Mesenteric fat pad (tissue), 1 donor: Measurements from ENCODE around the gene PHF20. TPM values are rescaled to one million over a fixed set of nuclear protein-coding genes. Genes with fewer than 3 reads are reported as not detected.
"Not testable (repeated sequence)": the region's sequence is repeated elsewhere in the genome, so short reads cannot be mapped to it uniquely, and the experiment has no call there.

Experiments
- DNase-seq: peaks from one replicate; pipeline ENCODE4 v3.0.0-alpha.2; 2020; ENCODE audit warnings: low spot score
- total RNA-seq: library from RNA; stranded (reverse); fragmentation: NEBNext Ultra II Directional; extraction: Animal tissue kit (Norgen Biotek cat#: 25700); gene quantifications from one replicate; pipeline ENCODE4 v1.2.1, GENCODE V29; 2021
- donor health status: DM: yes; HTN: yes; CAD: no.

PHF20 gene
- total RNA-seq, 1 donor from 2014 or later: 59.8 TPM

- DNase-seq: no peak
Measured at GRCh38 chr20:35883336-35883777, 111.5 kb downstream of the PHF20 start.

DNA sequence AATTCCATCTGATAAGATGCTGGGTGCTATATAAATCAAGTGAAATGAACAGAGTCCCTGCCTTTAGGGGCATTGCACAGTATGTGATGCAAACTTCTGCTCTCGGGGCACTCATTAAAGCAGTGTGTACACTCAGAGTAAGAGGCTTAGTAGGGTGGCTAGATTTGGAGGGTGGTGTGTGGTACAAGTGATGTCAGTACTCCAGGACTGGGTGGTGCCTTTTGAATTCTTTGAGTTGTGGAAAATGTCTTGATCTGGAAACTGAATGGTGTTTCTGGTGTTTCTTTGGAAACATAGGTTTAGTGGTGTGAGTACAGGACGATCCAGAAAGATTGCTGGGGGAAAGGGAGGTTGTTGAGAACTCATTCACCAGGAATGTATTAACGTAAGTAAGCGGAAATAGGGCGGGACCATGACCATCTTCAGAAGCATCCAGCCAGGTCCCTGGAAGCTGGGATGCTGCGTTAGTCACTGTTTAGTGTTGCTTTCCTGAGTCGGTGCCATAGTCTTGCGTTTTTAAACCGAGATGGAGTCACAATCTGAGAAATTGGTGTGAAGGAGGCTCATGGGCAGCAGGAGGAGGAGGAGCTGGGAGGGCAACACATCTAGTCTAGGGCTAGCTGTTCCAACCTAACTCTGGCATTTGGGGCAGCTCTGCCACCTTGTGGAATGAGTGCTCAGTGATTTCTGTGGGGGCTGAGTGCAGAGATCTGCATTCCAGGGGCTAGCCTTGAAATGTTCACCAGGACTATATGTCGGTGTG lies 112.1 kb downstream of the PHF20 start:
- no peak for DNase-seq

DNA sequence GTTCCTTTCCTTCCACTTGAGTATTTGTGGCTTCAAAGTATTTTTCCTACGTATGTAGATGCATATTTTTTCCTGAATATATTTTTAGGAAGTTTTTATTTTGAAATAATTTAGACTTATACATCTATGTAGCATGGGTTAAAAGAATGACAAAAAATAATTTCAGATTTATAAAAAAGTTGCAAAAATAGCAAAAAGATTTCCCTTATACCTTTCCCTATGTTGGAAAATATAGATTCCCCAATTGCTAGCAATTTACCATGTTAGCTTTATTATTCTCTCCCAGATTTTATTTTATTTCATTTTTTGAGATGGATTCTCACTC lies 112.7 kb downstream of the PHF20 start:
- no peak for DNase-seq

GRCh38 chr20:35885212-35885611 lies 113.4 kb downstream of the PHF20 start:
- no peak for DNase-seq

GRCh38 chr20:35886537-35886936 lies 114.7 kb downstream of the PHF20 start:
- DNase-seq: no peak

DNA sequence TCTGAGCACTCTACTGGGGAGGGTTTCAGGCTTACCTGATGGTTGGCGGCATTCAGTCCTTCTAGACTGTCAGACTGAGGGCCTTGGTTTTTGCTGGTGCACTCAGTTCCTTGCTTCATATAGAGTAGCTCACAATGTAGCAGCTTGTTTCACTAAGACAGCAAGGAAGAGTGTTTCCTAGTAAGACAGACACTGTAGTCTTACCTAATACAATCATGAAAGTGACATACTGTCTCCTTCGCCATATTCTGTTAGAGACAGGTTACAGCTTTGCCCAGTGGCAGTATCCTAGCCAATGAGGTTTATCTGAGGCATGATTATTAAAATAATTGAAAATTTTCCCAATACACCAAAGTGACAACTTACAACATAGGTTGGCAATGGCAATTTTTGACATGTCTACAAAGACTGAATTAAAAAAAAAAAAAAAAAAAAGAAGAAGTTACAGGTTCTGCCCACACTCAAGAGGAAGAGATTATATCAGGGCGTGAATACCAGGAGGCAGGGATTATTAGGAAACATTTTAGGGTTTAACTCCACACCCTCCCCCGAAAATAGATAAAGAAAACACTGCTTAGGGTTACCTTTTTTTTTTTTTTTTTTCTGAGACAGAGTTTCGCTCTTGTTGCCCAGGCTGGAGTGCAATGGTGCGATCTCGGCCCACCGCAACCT lies 115.7 kb downstream of the PHF20 start:
- no peak for DNase-seq

DNA sequence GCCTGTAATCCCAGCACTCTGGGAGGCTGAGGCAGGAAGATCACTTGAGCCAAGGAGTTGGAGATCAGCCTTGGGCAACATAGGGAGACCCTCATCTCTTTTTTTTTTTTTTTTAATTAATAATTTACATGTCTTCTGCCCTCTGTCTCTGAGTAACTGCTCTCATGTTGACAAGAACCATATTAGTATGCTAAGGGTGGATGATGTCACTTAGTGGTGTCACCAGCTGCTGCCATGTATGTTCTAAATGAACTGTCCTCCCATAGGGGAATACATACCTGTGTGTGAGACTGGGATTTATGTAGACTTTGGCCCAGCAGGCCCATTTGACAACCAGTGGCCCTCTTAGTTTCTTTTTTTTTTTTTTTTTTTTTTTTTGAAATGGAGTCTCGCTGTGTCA lies 116.8 kb downstream of the PHF20 start:
- DNase-seq: no peak

- no peak for DNase-seq
Measured at GRCh38 chr20:35891375-35891774, 119.6 kb downstream of the PHF20 start.

- no peak for DNase-seq
Measured at GRCh38 chr20:35892871-35893270, 121.1 kb downstream of the PHF20 start.

GRCh38 chr20:35893942-35894341 lies 122.1 kb downstream of the PHF20 start:
- no peak for DNase-seq

- DNase-seq: not testable (repeated sequence)
Measured at GRCh38 chr20:35895516-35895915, 123.7 kb downstream of the PHF20 start.

GRCh38 chr20:35899064-35899463 lies 127.2 kb downstream of the PHF20 start:
- DNase-seq: no peak

DNA sequence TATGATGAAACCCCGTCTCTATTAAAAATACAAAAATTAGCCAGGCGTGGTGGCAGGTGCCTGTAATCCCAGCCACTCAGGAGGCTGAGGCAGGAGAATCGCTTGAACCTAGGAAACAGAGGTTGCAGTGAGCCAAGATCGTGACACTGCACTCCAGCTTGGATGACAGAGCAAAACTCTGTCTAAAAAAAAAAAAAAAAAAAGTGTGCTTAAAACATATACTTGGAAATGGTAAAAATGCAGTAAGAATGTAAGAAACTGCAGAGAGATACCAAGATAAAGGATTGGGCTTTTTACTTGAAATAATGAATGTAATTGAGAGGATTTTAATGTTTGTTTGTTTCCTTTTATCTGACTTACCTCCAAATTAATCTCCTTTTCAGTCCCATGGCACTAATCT lies 129.4 kb downstream of the PHF20 start:
- not testable (repeated sequence) for DNase-seq

DNA sequence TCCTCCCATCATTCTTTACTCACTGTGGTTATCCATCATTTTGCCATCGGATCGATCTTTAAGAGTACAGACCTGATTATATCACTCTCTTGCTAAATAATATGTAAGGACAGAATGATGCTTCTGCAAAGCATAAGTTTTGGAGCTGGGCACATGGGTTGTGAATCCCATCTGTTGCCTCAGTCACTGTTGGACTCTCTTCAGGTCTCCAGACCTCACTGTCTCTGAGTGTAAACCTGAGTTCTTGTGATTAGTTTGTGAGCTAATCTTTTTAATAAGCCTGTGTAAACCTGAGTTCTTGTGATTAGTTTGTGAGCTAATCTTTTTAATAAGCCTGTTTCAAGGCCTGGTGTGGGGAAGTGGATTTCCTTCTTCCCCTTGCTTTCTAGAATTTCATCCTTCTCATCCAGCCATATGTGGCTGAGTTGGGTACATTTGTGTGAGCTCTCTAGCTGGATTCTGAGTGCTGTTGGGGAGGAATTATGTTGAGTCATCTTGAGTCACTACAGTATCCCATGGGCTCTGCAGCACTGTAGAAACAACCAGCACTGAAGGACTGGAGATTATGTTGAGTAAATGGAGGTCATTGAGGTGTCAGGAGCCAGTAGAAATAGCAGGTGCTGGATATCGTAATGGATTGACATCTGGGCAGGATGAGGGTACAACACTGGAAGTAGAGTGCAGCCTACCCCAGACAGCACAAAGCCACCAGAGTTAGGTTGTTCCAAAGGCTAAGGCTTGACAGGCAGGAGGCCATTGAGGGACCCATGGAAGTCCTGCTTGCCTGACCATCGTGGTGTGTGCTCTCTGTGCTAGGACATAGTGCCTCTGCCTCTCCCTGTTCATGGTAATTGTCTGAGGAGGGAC lies 130.1 kb downstream of the PHF20 start:
- no peak for DNase-seq

- no peak for DNase-seq
Measured at GRCh38 chr20:35902545-35902941, 130.7 kb downstream of the PHF20 start.

DNA sequence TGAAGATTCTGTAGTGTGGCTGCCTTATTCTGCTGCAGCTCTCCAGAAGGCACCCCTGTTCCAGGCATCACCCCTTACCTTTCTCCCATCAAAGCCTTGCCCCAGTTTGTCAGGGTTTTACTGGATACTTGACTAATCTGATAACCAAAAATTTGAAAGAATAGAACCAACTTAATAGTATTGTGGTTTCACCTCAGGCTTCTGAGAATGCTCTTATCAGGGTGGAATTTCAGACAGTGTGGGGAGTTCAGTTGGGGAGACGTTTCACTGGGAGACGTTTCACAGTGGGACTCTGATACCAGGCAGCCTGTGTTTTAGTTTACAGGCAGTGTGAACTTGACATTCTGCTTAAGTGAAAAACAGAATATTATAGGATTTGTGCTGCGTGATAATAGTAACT lies 132.0 kb downstream of the PHF20 start:
- DNase-seq: no peak

GRCh38 chr20:35904982-35905663 lies 133.3 kb downstream of the PHF20 start:
- DNase-seq: no peak

- no peak for DNase-seq
Measured at GRCh38 chr20:35907017-35907701, 135.3 kb downstream of the PHF20 start.

DNA sequence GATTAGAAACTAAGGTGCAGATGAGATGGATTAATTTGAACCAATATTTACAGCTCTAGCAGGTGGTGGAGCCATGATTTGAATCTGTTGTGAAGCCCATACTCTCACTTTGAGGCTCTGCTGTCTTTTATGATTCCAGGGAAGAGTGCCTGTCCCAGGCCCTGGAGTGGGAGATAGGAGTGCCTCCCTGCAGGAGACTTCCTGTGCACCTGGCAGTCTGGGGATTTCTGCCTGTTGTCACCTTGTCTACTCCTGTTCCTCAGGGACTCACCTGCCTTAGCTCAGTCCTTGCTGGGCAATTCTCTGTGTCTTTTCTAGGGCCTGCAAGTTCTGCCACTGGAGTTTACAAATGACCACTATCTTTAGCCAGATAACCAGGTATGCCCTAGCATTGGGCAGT lies 136.2 kb downstream of the PHF20 start:
- DNase-seq: no peak

DNA sequence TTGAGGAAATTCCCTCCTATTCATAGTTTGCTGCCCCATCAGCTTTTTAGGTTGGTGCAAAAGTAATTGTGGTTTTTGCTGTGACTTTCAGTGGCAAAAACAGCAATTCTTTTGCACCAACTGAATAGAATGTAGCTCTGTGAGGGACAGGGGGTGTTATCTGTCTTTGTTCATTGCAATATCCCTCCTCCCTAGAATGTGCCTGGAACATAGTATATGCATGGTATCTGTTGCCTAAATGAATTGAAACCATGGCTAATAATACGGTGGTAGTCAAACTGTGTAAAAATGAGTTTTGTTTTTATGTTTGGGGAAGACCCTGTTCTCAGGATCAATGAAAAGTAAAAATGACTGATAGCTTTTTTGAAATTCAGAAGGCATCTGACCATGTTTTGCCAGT lies 137.4 kb downstream of the PHF20 start:
- DNase-seq: no peak

DNA sequence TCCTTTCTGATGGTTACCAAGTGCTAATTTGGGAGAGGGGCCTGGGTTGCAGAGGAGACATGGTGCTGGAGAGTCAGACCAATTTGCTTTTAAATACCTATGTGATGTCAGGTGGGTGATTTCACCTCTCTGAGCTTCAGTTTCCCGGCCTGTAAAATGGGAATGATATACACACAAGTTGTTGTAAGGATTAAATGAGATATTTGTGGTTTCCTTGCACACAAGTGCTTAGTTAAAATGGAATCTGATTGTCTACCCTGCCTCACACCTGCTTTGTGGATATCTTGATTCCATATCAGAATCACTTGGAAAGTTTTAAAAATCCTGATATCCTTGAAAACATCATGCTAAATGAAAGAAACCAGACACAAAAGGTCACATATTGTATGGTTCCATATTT lies 138.0 kb downstream of the PHF20 start:
- no peak for DNase-seq
